NCI-H460 (cell line): ENCODE measurements around the gene HAND1. TPM values are rescaled to one million over a fixed set of nuclear protein-coding genes. Genes with fewer than 3 reads are reported as not detected.

ENCODE experiments used
- DNase-seq: peaks from one replicate; pipeline ENCODE4 v3.0.0-alpha.2; 2016; ENCODE audit warnings: low read depth; ENCODE audit errors: extremely low read depth
- total RNA-seq: library from RNA; depleted of rRNA; stranded (reverse); fragments of >200 nt; shearing (Covaris generic); gene quantifications from 2 replicates; pipeline ENCODE4 v1.2.3, GENCODE V29; 2014; rRNA removed

HAND1 gene
- total RNA-seq, 1 experiment from 2014 or later, result not detected

- DNase-seq, result no peak
These were observed 49.8 kb downstream of the HAND1 start for GRCh38 chr5:154428208-154428607.

Other genes with a start within 250 kb of the HAND1 start
- gene SAP30L, start 32.2 kb downstream of the HAND1 start, total RNA-seq, result 27.2 and 39.1 TPM in 2 replicates